Activated gamma-delta T cell treated with Interleukin-2 at 50 U/mL for 16 hours (primary cell): Measurements from ENCODE around the gene RAB6D.
"Not testable (repeated sequence)": the region's sequence is repeated elsewhere in the genome, so short reads cannot be mapped to it uniquely, and the experiment has no call there.

Experiments used
- DNase-seq: peaks from one replicate; pipeline ENCODE4 v3.0.0-alpha.2; 2020

Gene RAB6D

DNA sequence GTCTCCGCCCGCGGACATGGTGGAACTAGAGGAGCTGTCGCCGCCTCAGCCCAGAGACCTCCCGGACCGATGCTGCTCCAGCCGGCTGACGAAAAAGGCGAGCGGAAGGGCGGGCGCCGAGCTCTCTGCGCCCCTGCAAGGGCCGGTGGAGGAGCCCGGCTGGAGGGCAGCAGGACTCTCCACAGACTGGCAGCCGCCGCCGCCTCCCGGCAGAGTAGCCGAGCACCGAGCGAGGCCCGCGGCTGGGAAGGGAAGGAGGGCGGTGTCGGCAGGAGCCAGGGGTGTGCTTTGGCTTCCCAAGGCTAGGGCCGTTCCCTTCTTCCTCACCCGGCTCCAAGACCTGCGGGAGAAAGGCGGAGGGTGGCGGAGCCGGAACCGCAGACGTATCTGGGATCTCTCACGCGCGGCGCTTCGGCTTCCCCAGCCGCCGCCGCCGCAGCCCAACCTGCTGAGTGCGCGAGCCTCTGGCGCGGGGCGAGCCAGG is at the start of gene RAB6D:
RAB6D (minus strand) TSS at position 466 of the 484 bp plus-strand sequence; CDS start at position 18, 448 bp downstream.
- DNase-seq = not testable (repeated sequence)

DNA sequence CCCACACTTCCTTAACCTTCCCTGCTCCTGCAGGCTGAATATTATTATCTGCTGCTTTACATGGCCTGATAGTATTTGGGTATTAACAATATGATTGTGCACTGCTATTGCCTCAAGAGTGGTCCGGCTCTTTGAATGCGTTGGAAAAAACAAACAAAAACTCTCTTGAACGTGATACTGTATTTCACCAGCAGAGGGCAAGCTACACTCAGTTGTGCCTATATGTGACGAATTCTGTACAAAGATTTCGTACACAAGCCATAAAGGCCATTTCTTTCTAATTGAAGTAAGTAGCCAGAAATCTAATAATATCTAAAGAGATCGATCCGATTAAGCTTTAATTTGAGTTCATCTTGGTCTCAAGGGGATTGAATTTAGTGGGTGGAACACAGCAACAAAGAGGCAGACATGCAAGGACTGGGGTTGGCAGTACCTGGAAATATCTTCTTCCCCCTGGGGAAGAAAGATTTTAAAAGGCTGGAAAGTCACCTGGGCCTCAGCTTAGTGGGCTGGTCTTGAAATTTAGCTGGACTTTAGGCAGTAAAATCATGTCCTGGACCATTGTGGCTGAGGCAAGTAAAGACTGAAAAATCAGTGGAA is 49.3 kb upstream of the RAB6D start:
- no peak for DNase-seq

DNA sequence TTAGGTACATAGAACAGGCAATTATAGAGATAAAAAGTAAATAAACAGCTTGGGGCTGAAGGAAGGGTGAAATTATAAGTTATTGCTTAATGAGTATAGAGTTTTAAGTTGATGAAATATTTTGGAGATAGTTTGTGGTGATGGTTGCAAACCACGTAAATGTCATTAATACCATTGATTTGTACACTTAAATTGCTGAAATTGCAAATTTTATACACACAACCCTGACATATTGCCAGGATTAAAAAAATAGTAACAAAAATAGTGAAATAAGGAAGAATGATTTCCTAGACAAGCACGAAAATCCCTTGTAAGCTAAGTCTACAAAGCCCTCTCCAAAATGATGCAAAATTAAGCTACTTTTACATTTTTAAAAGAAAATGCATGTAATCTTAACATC is 46.2 kb upstream of the RAB6D start:
- DNase-seq = no peak

DNA sequence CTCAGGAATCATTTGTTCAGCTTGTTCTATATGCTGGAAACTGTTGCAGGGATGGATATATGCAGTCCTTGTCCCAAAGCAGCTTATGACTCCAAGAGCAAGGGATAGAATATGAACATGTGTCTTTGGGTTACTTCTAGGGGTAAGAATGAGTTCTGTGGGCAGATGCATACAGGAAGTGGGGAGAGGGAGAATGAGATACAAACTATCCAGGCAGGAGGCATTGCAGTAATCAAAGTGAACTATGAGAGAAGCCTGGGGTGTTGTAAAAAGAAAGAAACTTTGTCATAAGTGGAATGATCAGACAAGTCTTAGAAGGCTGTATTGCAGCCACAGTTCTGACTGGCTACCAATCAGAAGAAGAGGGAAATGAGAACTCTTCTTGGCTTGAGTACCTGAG is 44.8 kb upstream of the RAB6D start:
- no peak for DNase-seq

DNA sequence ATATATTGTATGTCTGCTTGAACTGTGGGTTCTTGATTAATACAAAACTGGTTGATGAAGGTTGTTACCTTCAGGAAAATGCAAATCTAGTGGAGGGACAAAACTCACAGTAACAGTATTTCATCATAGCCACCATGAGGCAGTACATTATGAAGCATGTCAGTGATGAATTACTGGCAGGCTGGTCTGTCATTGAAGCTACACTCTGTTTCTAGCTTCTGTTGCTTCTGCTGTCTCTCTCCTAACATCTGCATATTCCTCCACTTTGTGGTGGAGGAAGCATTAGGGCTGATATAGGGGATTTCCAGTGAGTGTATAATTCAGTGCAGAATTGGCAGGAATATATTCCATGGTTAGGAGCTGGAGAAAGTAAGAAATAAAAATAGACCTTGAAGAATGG is 44.2 kb upstream of the RAB6D start:
- no peak for DNase-seq

DNA sequence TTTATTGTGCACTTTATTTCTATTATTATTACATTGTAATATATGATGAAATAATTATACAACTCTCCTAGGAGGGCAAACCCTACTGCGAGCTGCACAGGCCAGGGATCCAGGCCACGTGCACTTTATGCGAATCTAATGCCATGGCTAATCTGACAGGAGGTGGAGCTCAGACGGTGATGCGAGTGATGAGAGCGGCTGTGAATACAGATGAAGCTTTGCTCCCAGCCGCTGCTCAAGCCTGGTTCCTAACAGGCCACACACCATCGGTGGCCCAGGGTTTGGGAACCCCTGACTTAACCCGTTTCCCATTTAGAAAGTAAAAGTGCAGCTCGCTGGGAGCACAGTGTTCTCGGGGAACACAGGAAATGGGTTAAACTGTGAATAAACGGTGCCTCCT is 40.8 kb upstream of the RAB6D start:
- DNase-seq = no peak

DNA sequence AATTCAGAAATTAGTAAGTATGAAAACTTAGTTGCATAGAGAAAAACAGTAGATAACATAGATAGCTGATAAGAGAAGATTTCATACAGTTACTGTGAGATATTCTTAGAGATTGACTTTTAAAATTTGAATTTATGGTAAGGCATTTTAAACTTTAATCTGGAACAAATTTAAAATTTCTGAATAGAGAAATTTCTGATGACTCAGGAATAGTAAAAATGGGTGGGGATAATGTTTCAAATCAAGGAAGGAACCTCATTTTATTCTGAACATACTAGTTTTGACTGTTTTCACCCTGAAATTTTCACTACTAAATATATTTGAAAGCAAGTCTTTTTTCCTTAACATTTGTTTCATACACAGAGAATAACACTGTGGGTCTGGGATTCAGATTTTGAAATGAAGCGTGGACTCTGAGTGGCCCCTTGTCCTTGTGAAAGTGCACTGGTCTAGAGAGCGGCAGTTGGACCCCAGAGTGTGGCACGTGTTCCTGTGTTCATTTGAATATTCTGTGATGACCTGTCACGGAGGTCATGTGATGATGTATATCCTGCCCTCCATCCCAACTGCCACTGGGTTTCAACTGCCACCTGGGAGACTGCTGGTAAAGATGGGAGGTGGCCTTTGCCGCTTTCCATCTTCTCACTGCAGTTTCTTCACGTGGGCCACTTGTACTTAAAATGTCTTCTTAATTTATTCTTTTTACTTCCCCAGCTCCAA is 38.5 kb upstream of the RAB6D start:
- DNase-seq = no peak

DNA sequence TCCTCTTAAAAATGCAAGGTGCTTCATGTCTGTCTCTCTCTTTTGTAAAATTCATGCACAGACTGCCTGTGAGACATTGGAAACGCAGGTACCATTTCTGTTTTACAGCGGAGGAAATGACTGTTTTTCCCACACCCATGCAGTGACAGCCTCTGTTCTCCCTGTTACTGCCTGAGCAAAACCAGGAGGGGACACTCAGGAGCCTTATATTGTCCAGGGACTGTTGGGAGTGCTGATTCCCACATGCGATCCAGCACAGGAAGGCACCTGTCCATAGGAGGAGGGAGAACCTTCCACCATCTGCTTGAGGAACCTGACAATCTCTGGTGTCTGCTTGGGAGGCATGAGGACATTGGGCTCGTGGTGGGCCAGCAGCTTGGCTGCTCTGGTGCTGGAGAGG is 36.9 kb upstream of the RAB6D start:
- no peak for DNase-seq

DNA sequence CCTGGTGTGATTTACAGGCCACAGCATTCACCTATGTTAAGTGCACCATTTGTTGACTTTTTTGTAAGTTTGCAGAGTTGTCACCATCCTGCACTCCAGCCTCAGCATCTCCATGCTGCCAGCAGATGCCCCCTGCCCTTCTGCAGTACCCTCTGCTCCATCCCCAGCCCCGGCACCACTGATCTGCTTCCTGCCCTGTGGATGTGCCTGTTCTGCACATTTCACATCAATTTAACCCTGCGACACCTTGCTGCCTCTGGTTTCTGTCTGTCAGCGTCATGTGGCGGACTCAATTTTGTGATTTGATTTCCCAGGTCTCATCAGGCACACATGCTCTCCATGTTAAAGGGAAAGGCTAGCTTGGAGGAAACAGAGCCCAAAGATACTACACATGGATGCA is 36.5 kb upstream of the RAB6D start:
- DNase-seq = not testable (repeated sequence)

DNA sequence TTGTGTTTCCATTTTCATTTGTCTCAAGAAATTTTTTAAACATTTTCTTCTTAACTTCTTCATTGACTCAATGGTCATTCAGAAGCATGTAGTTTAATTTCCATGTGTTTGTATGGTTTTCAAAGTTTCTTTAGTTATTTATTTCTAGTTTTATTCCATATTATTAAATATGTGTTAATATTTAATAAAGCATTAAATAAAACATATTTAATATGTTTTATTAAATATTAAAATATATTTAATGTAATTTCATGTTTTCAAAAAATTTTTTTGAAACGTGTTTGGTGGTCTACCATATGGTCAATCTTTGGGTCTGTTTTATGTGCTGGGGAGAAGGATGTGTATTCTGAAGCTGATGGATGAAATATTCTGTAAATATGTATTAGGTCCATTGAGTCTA is 32.2 kb upstream of the RAB6D start:
- DNase-seq = not testable (repeated sequence)

DNA sequence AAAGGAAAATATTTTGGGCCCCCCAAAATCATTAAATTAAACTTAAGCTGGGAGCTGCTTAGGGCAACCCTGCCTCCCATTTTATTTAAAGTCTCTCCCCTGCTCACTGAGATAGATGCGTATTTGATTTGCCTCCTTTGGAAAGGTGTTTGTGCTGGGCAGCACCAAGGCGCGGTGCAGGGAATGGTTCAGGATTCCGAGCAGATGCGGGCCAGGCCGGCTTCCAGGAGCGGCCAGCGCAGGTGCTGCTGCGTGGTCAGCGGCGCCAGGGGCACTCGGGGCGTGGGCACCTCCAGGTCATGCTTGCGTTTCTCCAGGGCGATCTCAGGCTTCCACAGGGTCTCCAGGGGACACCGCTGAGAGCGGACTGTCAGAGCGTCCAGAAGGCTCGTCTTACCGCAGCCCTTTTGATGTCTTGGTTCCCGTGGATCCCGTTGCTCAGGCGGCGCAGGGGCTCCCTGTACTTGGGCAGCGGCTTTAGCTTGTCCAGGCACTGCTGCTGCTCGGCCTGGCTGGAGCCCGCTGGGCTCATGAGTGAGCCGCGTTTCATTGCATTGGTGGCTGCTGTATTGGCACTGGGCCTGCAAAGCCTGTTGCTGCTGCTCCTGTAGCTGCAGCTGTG is 31.2 kb upstream of the RAB6D start:
- DNase-seq = not testable (repeated sequence)

DNA sequence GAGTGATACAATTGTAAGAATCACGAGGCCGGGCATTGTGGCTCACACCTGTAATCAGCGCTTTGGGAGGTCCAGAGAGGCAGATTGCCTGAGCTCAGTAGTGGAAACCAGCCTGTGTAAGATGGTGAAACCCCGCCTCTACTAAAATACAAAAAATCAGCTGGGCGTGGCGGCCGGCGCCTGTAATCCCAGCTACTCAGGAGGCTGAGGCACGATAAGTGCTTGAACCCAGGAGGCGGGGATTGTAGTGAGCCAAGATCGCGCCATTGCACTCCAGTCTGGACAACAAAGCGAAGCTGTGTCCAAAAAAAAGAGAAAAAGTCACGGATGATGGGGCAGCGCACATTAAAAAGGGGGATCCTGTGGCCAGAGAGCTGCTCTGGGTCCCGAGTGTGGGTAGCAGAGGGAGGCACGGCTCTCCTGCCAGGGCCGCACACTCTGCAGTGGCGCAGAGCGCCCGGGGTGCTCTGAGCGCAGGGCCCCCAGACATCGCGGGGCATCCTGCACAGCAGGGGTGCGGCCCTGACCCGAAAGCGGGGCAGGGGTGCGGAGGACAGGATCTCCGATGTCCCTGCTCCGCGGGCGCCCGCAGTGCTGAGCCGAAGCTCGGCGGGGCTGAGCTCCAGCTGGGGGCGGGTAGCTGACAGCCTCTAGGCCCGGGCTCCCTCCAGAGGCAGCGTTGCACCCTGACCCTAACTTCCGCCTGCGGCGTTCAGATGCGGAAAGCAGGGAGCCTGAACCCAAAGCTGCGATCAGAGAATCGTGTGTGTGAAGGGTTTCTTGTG is 30.4 kb upstream of the RAB6D start:
- no peak for DNase-seq

DNA sequence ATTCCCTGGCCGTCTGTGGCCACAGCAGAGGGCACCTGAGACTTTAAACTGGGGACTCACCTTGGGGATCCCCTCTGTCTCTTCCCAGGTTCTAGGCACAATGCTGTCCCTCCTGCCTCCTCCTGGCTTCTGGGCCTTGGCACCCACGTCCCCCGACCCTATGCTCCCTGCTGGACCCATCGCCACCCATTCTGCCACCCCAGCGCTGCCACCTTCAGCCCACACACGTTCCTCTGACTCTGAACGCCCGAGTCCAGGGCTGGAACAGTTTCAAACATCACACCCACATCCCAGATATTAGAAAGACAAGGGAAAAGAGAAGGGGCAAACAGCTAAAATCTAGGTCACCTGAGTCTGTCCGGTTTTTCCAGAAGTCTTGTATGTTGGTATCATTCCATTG is 28.0 kb upstream of the RAB6D start:
- DNase-seq = not testable (repeated sequence)

DNA sequence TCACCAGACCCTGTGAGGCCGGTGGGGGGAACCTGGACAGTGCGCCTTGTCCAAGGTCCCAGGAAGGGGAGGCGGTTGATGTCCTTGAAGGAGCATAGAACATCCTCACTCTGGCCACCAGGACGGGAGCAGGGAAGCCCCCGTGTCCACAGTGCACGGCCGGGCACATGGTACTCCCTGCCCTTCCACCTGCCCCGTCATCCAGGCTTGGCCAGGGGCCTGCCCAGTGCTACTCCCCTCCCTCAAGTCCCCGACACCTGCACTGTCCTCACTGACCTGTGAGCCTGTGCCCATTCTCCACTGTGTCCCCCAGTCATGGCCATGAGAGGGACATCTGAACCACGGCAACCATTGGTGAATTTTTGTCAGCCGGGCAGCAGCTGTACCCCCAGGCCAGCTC is 27.5 kb upstream of the RAB6D start:
- DNase-seq = not testable (repeated sequence)

DNA sequence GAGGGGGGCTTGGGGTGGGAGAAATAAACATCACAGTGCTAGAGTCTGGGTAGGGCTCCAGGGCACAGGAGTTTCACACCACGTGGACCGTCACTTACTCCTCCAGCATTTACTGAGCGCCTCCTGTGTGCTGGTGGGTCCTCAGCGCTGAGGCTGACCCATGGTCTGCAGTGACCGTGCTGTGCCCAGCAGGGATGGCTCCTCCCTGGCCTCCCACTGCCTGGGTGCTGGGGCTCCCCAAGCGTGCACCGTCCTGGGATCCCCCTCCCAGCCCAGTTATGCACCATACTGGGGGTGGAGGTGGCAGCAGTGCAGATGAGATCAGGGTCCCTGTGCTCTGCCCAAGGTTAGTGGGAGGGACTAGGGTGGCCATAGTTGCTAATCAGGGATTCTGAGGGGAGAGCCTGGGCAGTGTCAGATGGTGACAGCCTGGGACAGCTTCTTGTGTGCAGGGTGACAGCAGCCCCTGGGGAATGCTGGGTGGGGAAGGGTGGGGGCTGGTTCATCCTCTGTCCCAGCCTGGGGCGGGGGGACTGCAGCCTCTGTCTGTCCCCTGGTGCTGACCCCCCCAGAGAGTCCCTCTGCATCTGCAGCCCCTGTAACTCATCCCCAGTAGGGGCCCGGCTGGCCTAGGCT is 26.6 kb upstream of the RAB6D start:
- DNase-seq = not testable (repeated sequence)

DNA sequence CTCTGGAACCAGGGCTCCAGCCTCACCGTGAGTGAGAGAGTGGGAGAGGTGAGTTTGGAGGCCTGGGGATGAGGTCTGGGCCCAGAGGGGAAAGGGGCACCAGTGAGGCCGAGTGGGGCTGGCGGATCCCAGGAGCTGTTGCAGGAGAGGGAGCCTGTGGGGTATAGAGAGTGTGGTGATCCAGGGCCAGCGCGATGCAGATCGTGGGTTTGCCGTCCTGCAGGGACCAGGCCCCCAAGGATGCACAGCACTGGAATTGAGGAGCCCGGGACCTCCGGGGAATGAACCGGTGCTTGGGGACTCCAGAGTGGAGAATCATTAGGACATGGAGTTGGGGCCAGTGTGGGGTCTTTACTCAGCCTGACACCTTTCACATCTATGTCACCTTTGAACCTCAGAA is 25.7 kb upstream of the RAB6D start:
- no peak for DNase-seq

DNA sequence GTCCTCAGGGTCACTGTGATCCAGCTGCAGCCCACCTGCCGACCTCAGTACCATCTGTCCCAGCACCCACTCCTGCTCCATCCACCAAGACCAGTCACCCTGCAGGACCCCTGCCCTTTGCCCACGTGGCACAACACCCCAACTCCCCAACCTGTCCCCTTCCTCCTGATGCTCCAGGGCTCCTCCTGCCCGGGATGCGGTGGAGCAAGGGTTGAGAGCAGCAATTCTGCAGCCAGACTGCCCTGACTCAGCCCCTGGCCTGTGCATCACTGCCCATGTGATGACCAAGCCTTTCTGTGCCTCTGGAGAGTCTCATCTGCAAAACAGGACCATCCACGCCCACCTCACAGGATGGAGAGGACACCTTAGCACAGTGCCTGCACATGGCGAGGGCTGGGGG is 24.9 kb upstream of the RAB6D start:
- DNase-seq = not testable (repeated sequence)

DNA sequence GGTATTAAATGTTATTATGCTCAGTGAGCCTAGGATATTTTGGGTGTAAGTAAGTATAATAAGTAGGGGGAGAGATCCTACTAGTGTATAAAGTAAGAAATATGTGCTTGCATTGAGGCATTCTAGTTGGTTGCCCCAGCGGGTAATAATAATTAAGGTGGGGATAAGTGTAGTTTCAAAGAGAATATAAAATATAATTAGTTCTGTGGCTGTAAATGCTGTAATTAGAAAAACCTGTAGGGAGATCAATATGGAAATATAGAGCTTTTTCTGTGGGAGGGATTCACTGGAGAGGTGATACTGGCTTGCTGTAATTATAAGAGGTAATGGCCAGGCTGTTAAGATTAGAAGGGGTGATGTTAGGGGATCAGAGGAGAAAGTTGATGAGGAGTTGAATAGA is 9.1 kb upstream of the RAB6D start:
- not testable (repeated sequence) for DNase-seq

DNA sequence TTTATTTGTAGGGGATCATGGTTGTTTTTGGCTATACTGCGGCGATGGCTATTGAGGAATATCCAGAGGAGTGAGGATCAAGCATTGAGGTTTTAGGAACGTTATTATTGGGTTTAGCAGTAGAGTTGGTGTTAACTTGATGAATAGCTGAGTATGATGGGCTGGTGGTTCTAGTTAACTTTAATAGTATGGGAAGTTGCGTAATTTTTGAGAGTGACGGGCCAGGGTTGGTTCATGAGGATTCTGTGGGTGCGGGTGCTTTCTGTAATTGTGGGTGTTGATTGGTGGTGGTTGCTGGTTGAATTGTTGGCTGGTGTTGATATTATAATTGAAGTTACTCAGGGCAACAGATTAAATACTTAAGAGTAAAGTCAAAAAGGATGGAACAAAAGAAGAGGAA is 6.0 kb upstream of the RAB6D start:
- no peak for DNase-seq

DNA sequence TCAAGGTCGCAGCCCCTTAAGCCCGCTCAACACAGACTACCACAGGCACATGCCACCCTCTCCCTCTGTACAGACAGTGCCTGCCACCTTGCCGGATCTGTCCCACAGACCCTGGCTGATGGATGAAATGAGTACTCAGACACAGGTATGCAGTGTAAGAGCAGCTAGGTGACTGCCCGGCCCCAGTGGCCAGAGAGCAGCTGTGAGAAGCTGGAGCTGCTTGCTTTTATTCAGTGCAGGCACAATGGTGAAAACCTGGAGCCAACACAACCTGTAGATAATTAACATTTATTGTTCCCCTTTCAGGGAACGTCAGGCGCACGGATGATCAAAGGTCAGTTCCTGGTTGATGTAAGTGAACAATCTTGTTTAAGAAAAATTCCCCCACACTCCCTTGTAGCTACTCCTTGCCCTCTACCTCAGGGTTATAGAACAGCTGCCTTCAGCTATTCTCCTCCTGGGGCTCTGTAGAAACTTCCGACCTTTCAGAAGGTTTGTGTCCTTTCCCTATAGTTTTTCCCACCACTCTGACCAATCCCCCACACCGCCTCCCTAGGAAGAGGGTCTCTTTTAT is 4.6 kb upstream of the RAB6D start:
- not testable (repeated sequence) for DNase-seq

DNA sequence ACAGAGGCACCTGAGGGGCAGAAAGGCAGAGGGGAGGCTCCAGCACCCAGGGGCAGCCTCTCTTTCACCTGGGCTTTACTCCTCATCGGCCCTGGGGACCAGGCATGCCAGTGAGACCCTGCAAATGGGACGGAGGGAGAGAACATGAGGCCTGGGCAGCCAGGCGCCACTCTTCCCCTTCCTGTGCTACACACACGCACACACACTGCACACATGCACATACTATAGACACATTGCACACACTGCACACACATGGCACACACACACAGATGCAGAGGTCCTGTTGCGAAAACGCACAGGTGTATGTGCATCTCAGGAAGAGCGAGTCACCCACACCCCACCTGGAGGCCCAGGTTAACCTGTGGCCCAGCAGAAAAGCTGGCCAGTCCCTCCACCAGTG is 3.4 kb upstream of the RAB6D start:
- no peak for DNase-seq

DNA sequence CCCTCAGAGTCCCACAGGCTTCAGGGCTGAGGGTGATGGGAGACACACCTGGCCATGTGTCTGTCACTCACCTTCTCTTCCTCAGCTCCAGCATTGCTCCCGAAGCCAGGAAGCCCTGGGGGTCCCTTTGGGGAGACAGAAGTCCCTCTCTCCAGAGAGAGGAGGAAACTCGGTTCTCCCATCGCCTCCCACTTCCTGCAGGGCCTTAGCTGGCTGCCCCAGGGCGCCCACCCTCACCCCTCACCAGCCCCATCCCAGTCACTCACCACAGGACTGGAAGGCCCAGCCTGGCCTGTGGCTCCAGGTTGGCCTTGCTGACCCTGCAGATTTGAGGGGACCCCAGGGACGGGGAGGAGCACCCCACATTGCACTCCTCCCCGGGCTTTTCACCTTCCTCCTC is 2.7 kb upstream of the RAB6D start:
- no peak for DNase-seq

DNA sequence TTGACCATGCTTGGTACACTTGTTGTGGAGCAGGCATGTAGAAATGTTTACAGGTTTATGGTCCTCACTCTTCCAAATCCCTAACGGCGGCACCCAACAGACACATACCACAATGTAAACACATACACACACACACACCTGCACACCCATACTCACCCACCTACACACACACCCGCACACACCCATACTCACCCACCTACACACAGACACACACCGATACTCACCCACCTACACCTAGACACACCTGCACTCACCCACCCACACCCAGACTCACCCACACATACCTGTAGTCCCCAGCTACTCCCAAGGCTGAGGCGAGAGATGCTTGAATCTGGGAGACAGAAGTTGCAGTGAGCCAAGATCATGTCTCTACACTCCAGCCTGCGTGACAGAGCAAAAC is 1.5 kb upstream of the RAB6D start:
- no peak for DNase-seq
